ENCODE measurements around the gene LRRC8C. TPM values are rescaled to one million over a fixed set of nuclear protein-coding genes. Genes with fewer than 3 reads are reported as not detected.

LRRC8C gene
- total and polyA plus RNA-seq, 10 of the 15 experiments (the other 5 are each of a cell fraction or from before 2014, with no cell fraction given) = 2.3 to 16.3 (median 10.8) TPM

- ATAC-seq (no peak), DNase-seq (ENCODE audit: low read depth, low spot score) (no peak), FAIRE-seq (no peak)
- ChIA-PET SMC1A (ENCODE audit: uncharacterized antibody, unreplicated experiment) (interaction anchor here (0.6 to 13.0 kb wide), 9 partner anchors 8 to 305 kb away, joined by 3 to 124 read pairs (median 4); no protein-coding TSS in a partner anchor), POLR2A (no interaction called here), CTCF (interaction anchor here (1.5 to 10.6 kb wide), 7 partner anchors 8 to 160 kb away, joined by 3 to 80 read pairs (median 20); no protein-coding TSS in a partner anchor), RAD21 (ENCODE audit: unreplicated experiment) (interaction anchor here (0.9 to 3.2 kb wide), 4 partner anchors 8 to 160 kb away, joined by 3 to 18 read pairs (median 3); no protein-coding TSS in a partner anchor)
- in situ Hi-C loops (cut with MboI) = no loop called here
- H3K27ac ChIP-seq (ENCODE audit: control insufficient read depth, insufficient read depth) = no peak overlapping the region
- BruUV-seq (replicated peaks) = no TSS peak
- H3K4me2 ChIP-seq (ENCODE audit: control insufficient read depth, insufficient read depth) = no peak overlapping the region
- H3K27me3 ChIP-seq (replicated peaks in 1 of 2; ENCODE audit: control insufficient read depth in 2 of 2, insufficient read depth in 2 of 2, low read length in 1 of 2) = no peaks in the 10 kb centered on the region
- no peak overlapping the region for H3K4me3 ChIP-seq
- no peaks in the 10 kb centered on the region for H3K79me2 ChIP-seq (ENCODE audit: control insufficient read depth, insufficient read depth, low read length)
- WGBS (ENCODE audit: insufficient coverage, insufficient replicate concordance, low lambda C conversion rate, missing lambda C conversion rate) = 54% methylated on average over 6 of the region's 6 CpGs
- no peak overlapping the region for H3K9ac ChIP-seq (ENCODE audit: control insufficient read depth, insufficient read depth, low read length)
- TF ChIP-seq ZBED1 (IDR thresholded peaks at IDR 0.05; ENCODE audit: borderline replicate concordance) (no peak), CREM (IDR thresholded peaks at IDR 0.05; ENCODE audit: low read depth) (no peak), ATF2 (IDR thresholded peaks at IDR 0.05; ENCODE audit: low read length) (no peak), NFYA (IDR thresholded peaks at IDR 0.05; ENCODE audit: borderline replicate concordance, low read depth, low read length) (no peak), RB1 (IDR thresholded peaks at IDR 0.05; ENCODE audit: borderline replicate concordance) (no peak)
- TF ChIP-seq, protein P1, sequence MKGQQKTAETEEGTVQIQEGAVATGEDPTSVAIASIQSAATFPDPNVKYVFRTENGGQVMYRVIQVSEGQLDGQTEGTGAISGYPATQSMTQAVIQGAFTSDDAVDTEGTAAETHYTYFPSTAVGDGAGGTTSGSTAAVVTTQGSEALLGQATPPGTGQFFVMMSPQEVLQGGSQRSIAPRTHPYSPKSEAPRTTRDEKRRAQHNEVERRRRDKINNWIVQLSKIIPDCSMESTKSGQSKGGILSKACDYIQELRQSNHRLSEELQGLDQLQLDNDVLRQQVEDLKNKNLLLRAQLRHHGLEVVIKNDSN (IDR thresholded peaks at IDR 0.05; ENCODE audit: borderline replicate concordance, extremely low read length, insufficient read depth, low read depth, low read length) = no peak
- TF ChIP-seq, protein P2, sequence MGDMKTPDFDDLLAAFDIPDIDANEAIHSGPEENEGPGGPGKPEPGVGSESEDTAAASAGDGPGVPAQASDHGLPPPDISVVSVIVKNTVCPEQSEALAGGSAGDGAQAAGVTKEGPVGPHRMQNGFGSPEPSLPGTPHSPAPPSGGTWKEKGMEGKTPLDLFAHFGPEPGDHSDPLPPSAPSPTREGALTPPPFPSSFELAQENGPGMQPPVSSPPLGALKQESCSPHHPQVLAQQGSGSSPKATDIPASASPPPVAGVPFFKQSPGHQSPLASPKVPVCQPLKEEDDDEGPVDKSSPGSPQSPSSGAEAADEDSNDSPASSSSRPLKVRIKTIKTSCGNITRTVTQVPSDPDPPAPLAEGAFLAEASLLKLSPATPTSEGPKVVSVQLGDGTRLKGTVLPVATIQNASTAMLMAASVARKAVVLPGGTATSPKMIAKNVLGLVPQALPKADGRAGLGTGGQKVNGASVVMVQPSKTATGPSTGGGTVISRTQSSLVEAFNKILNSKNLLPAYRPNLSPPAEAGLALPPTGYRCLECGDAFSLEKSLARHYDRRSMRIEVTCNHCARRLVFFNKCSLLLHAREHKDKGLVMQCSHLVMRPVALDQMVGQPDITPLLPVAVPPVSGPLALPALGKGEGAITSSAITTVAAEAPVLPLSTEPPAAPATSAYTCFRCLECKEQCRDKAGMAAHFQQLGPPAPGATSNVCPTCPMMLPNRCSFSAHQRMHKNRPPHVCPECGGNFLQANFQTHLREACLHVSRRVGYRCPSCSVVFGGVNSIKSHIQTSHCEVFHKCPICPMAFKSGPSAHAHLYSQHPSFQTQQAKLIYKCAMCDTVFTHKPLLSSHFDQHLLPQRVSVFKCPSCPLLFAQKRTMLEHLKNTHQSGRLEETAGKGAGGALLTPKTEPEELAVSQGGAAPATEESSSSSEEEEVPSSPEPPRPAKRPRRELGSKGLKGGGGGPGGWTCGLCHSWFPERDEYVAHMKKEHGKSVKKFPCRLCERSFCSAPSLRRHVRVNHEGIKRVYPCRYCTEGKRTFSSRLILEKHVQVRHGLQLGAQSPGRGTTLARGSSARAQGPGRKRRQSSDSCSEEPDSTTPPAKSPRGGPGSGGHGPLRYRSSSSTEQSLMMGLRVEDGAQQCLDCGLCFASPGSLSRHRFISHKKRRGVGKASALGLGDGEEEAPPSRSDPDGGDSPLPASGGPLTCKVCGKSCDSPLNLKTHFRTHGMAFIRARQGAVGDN (IDR thresholded peaks at IDR 0.05) = no peak
- H3K4me1 ChIP-seq (ENCODE audit: control insufficient read depth, insufficient read depth, low read length) = peaks cover 13% of the 10 kb centered on the region
- no peak overlapping the region for H2AFZ ChIP-seq (ENCODE audit: control insufficient read depth, low read depth, low read length)
- intact Hi-C loops (cut with micrococcal nuclease; ENCODE audit: unreplicated experiment) = no loop called here
- H3K36me3 ChIP-seq (ENCODE audit: control insufficient read depth in 2 of 2, insufficient read depth in 2 of 2, low read length in 1 of 2) = no peaks in the 10 kb centered on the region
- H3K9me3 ChIP-seq (replicated peaks; ENCODE audit: control insufficient read depth, insufficient read depth, low read length) = no peaks in the 10 kb centered on the region
- no peaks in the 10 kb centered on the region; the same call in 1 of the 2 replicates for H4K20me1 ChIP-seq (ENCODE audit: control insufficient read depth, insufficient read depth)
Observed at GRCh38 chr1:89602871-89603404, 30.0 kb upstream of the LRRC8C start.
